ENCODE data around the gene TRHDE.
"Not testable (repeated sequence)": the region's sequence is repeated elsewhere in the genome, so short reads cannot be mapped to it uniquely, and the experiment has no call there.

DNA sequence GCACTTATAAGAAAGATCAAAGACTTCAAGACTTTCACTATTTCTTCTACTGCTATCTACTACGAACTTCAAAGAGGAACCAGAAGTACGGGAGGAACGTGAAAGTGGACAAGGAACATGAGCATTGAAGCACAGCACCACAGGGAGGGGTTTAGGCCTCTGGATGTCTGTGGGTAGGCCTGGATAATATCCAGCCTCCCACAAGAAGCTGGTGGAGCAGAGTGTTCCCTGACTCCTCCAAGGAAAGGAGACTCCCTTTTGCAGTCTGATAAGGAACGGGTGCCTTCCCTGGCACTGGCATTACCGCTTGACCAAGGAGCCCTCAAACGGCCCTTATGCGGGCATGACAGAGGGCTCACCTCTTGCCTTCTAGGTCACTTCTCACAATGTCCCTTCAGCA is 388.0 kb downstream of the TRHDE start:
- TF ChIP-seq, protein P1, sequence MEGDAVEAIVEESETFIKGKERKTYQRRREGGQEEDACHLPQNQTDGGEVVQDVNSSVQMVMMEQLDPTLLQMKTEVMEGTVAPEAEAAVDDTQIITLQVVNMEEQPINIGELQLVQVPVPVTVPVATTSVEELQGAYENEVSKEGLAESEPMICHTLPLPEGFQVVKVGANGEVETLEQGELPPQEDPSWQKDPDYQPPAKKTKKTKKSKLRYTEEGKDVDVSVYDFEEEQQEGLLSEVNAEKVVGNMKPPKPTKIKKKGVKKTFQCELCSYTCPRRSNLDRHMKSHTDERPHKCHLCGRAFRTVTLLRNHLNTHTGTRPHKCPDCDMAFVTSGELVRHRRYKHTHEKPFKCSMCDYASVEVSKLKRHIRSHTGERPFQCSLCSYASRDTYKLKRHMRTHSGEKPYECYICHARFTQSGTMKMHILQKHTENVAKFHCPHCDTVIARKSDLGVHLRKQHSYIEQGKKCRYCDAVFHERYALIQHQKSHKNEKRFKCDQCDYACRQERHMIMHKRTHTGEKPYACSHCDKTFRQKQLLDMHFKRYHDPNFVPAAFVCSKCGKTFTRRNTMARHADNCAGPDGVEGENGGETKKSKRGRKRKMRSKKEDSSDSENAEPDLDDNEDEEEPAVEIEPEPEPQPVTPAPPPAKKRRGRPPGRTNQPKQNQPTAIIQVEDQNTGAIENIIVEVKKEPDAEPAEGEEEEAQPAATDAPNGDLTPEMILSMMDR (IDR thresholded peaks at IDR 0.05), result not testable (repeated sequence)
- TF ChIP-seq POLR2A (IDR thresholded peaks at IDR 0.05), result not testable (repeated sequence)
